HG02884 (cell line): ENCODE measurements around the gene KDELR1.

Experiments used
- ATAC-seq: cut with Tn5 transposase; IDR thresholded peaks from one replicate; pipeline ENCODE4 v1.9.1; 2021; ENCODE audit warnings: mild to moderate bottlenecking, moderate library complexity; ENCODE audit not compliant: unreplicated experiment

Gene KDELR1

GRCh38 chr19:48391100-48392005 is at the start of gene KDELR1:
TSS of gene KDELR1 (minus strand) at chr19:48391551. CDS start at chr19:48391358, 193 bp downstream.
- no peak for ATAC-seq

- no peak for ATAC-seq
Measured at GRCh38 chr19:48436586-48436985, 45.2 kb upstream of the KDELR1 start.

GRCh38 chr19:48433337-48433736 is 42.0 kb upstream of the KDELR1 start:
- no peak for ATAC-seq

- ATAC-seq = no peak
Measured at GRCh38 chr19:48428670-48429069, 37.3 kb upstream of the KDELR1 start.

GRCh38 chr19:48424694-48425219 is 33.4 kb upstream of the KDELR1 start:
- ATAC-seq = no peak

GRCh38 chr19:48421548-48421947 is 30.2 kb upstream of the KDELR1 start:
- ATAC-seq = no peak

- ATAC-seq = peak; percentile 50
Measured at GRCh38 chr19:48419158-48419920, 28.0 kb upstream of the KDELR1 start.

- ATAC-seq = no peak
Measured at GRCh38 chr19:48418317-48419064, 27.1 kb upstream of the KDELR1 start.

- ATAC-seq = no peak
Measured at GRCh38 chr19:48417421-48417820, 26.1 kb upstream of the KDELR1 start.

- ATAC-seq = no peak
Measured at GRCh38 chr19:48415806-48416221, 24.5 kb upstream of the KDELR1 start.

GRCh38 chr19:48415395-48415794 is 24.0 kb upstream of the KDELR1 start:
- no peak for ATAC-seq

GRCh38 chr19:48413879-48414587 is 22.7 kb upstream of the KDELR1 start:
- no peak for ATAC-seq

- no peak for ATAC-seq
Measured at GRCh38 chr19:48405850-48406249, 14.5 kb upstream of the KDELR1 start.

GRCh38 chr19:48405010-48405659 is 13.8 kb upstream of the KDELR1 start:
- no peak for ATAC-seq

- ATAC-seq = no peak
Measured at GRCh38 chr19:48403606-48404005, 12.3 kb upstream of the KDELR1 start.

GRCh38 chr19:48401287-48401686 is 9.9 kb upstream of the KDELR1 start:
- ATAC-seq = no peak

- ATAC-seq = no peak
Measured at GRCh38 chr19:48400018-48400742, 8.8 kb upstream of the KDELR1 start.

GRCh38 chr19:48398375-48399235 is 7.3 kb upstream of the KDELR1 start:
- no peak for ATAC-seq
